WTC11 (cell line): Measurements from ENCODE around the gene METTL21A.

Experiments
- AFF4 ChIP-seq: sonication (generic); formaldehyde crosslinking; IDR thresholded peaks from 2 replicates; pipeline ENCODE4 v1.8.1; 2023; ENCODE audit warnings: mild to moderate bottlenecking, missing genetic modification reagents, borderline replicate concordance
- ATF3 ChIP-seq: sonication (generic); formaldehyde crosslinking; conservative IDR thresholded peaks from 2 replicates; pipeline ENCODE4 v1.8.1; 2022; ENCODE audit warnings: mild to moderate bottlenecking, missing genetic modification reagents
- CREM ChIP-seq: sonication (generic); formaldehyde crosslinking; IDR thresholded peaks from 2 replicates; pipeline ENCODE4 v1.8.1; 2022; ENCODE audit warnings: mild to moderate bottlenecking, missing genetic modification reagents, moderate library complexity
- CTCF ChIP-seq: fragments of 200-600 bp; IDR thresholded peaks from 2 replicates; pipeline ENCODE4 v1.8.0; 2022; ENCODE audit warnings: antibody characterized with exemption
- E2F1 ChIP-seq: sonication (generic); formaldehyde crosslinking; IDR thresholded peaks from 2 replicates; pipeline ENCODE4 v1.8.0; 2022; ENCODE audit warnings: mild to moderate bottlenecking, missing genetic modification reagents
- FOXJ3 ChIP-seq: sonication (generic); formaldehyde crosslinking; IDR thresholded peaks from 2 replicates; pipeline ENCODE4 v1.9.0; 2021; ENCODE audit warnings: missing genetic modification reagents, mild to moderate bottlenecking, borderline replicate concordance
- JUN ChIP-seq: sonication (generic); formaldehyde crosslinking; IDR thresholded peaks from 2 replicates; pipeline ENCODE4 v1.8.0; 2023; ENCODE audit warnings: mild to moderate bottlenecking, missing genetic modification reagents
- NR2C2 ChIP-seq: sonication (generic); formaldehyde crosslinking; IDR thresholded peaks from 2 replicates; pipeline ENCODE4 v1.8.0; 2022; ENCODE audit warnings: mild to moderate bottlenecking, missing genetic modification reagents
- ZBTB21 ChIP-seq: sonication (generic); formaldehyde crosslinking; IDR thresholded peaks from 2 replicates; pipeline ENCODE4 v1.8.1; 2023; ENCODE audit warnings: mild to moderate bottlenecking, missing genetic modification reagents, borderline replicate concordance
- ZNF121 ChIP-seq: sonication (generic); formaldehyde crosslinking; IDR thresholded peaks from 2 replicates; pipeline ENCODE4 v1.8.0; 2023; ENCODE audit warnings: missing genetic modification reagents

GRCh38 chr2:207567671-207568070 lies 57.5 kb downstream of the METTL21A start:
- TF ChIP-seq AFF4 (CRISPR knock-in tag) (no peak), CREM (CRISPR knock-in tag) (no peak), FOXJ3 (CRISPR knock-in tag) (no peak), E2F1 (CRISPR knock-in tag) (no peak), NR2C2 (CRISPR knock-in tag) (no peak), ZNF121 (CRISPR knock-in tag) (no peak), CTCF (no peak), ZBTB21 (no peak), ATF3 (CRISPR knock-in tag) (no peak), JUN (CRISPR knock-in tag) (no peak)
